B cell (primary cell): ENCODE data around the gene CLINT1. TPM values are rescaled to one million over a fixed set of nuclear protein-coding genes. Genes with fewer than 3 reads are reported as not detected.

ENCODE experiments used
- ATAC-seq: fragments of 200-7000 bp; cut with Tn5 transposase; one replicate; pipeline ENCODE4 v1.10.0; 2021; ENCODE audit warnings: low read depth, mild to moderate bottlenecking, moderate number of reproducible peaks, moderate library complexity
- CTCF ChIA-PET: fragments of 350-600 bp; sonication (Branson Sonifier 250); formaldehyde crosslinking; loops from one replicate; lab custom pipeline; 2021; ENCODE audit warnings: antibody characterized with exemption, inconsistent platforms; lab: Charles Lee
- POLR2A ChIA-PET: fragments of 350-600 bp; sonication (Branson Sonifier 250); formaldehyde crosslinking; loops from one replicate; lab custom pipeline; 2021; ENCODE audit warnings: antibody characterized with exemption; lab: Charles Lee
- DNase-seq: peaks from one replicate; pipeline ENCODE4 v3.0.0; 2013
- H2AFZ ChIP-seq: 2 replicates; pipeline ENCODE4 v1.6.1; 2012; ENCODE audit warnings: mild to moderate bottlenecking, low read depth, low read length; ENCODE audit not compliant: insufficient read depth, poor library complexity, severe bottlenecking
- H3K27ac ChIP-seq, 2 donors: 1 replicate in 1 of 2; 2 replicates in 1 of 2; pipeline ENCODE4 v1.5.1; 2012 to 2013; ENCODE audit warnings: low read length in 2 of 2, mild to moderate bottlenecking in 2 of 2, moderate library complexity in 1 of 2
- H3K27me3 ChIP-seq, 4 experiments: fragments of 200-600 bp in 1 of 4; sonication (generic) in 1 of 4; replicated peaks in 1 of 4; 1 replicate in 2 of 4; 2 replicates in 2 of 4; pipeline versions ENCODE4 v1.6.1 to v1.7.0; 2013 to 2016; ENCODE audit warnings: low read length in 3 of 4, mild to moderate bottlenecking in 2 of 4, mixed read lengths in 1 of 4, moderate library complexity in 1 of 4; ENCODE audit not compliant: insufficient read depth in 4 of 4, control insufficient read depth in 3 of 4; ENCODE audit errors: control extremely low read depth in 1 of 4
- H3K36me3 ChIP-seq, 2 experiments: replicated peaks in 1 of 2; 1 replicate in 1 of 2; 2 replicates in 1 of 2; pipeline versions ENCODE4 v1.6.1 to v1.7.1; 2013; ENCODE audit warnings: low read length in 1 of 2; ENCODE audit not compliant: insufficient read depth in 2 of 2, control insufficient read depth in 1 of 2; ENCODE audit errors: control extremely low read depth in 1 of 2, extremely low read depth in 1 of 2
- H3K4me1 ChIP-seq, 2 donors: fragments of 200-600 bp in 1 of 2; sonication (generic) in 1 of 2; 1 replicate in 1 of 2; 2 replicates in 1 of 2; pipeline versions ENCODE4 v1.5.1 to v1.6.1; 2013 to 2017; ENCODE audit warnings: low read length in 2 of 2; ENCODE audit not compliant: control insufficient read depth in 2 of 2, insufficient read depth in 2 of 2
- H3K4me2 ChIP-seq: replicated peaks from 2 replicates; pipeline ENCODE3; 2012; ENCODE audit warnings: mild to moderate bottlenecking, low read depth, low read length; ENCODE audit not compliant: poor library complexity, severe bottlenecking
- H3K4me3 ChIP-seq, 5 experiments: fragments of 200-600 bp in 1 of 5; sonication (generic) in 1 of 5; 1 replicate in 3 of 5; 2 replicates in 2 of 5; pipeline versions ENCODE4 v1.5.1 to v1.7.0; 2011 to 2016; ENCODE audit warnings: low read length in 4 of 5, mild to moderate bottlenecking in 4 of 5, low read depth in 2 of 5, control low read depth in 1 of 5, moderate library complexity in 1 of 5; ENCODE audit not compliant: insufficient read depth in 1 of 5; ENCODE audit errors: control extremely low read depth in 1 of 5, extremely low read depth in 1 of 5
- H3K79me2 ChIP-seq: fragments of 200-600 bp; sonication (generic); one replicate; pipeline ENCODE4 v1.6.0; 2016; ENCODE audit warnings: low read length; ENCODE audit not compliant: control insufficient read depth, insufficient read depth
- H3K9ac ChIP-seq: fragments of 200-600 bp; sonication (generic); 2 replicates; pipeline ENCODE4 v1.6.1; 2017; ENCODE audit warnings: mild to moderate bottlenecking, low read length, moderate library complexity
- H3K9me3 ChIP-seq, 3 donors: one replicate each; pipeline versions ENCODE4 v1.6.1 to v1.7.1; 2013; ENCODE audit warnings: low read length in 2 of 3; ENCODE audit not compliant: control insufficient read depth in 2 of 3, insufficient read depth in 1 of 3; ENCODE audit errors: control extremely low read depth in 1 of 3
- H4K20me1 ChIP-seq: 2 replicates; pipeline ENCODE4 v1.6.0; 2012; ENCODE audit warnings: mild to moderate bottlenecking, low read length; ENCODE audit not compliant: insufficient read depth, control insufficient read depth, poor library complexity, severe bottlenecking
- H3K27ac Mint-ChIP-seq: one replicate; pipeline ENCODE4 v1.8.0; 2021; ENCODE audit warnings: mixed read lengths
- H3K27me3 Mint-ChIP-seq: one replicate; pipeline ENCODE4 v1.8.0; 2021; ENCODE audit warnings: mixed read lengths
- H3K4me1 Mint-ChIP-seq: one replicate; pipeline ENCODE4 v1.8.0; 2021; ENCODE audit warnings: mixed read lengths
- H3K4me3 Mint-ChIP-seq: one replicate; pipeline ENCODE4 v1.8.0; 2021; ENCODE audit warnings: mixed read lengths
- H3K9me3 Mint-ChIP-seq: one replicate; pipeline ENCODE4 v1.8.0; 2022; ENCODE audit warnings: mixed read lengths; ENCODE audit not compliant: insufficient read depth
- EZH2 ChIP-seq: IDR thresholded peaks from 2 replicates; pipeline ENCODE4 v1.6.1; 2012; ENCODE audit warnings: borderline replicate concordance, low read depth, mild to moderate bottlenecking, moderate library complexity, low read length; ENCODE audit not compliant: insufficient read depth, poor library complexity, severe bottlenecking
- WGBS: methylation state at CpG from one replicate; pipeline ENCODE4 v1.1.5; 2013; ENCODE audit warnings: missing lambda C conversion rate; ENCODE audit not compliant: insufficient coverage; 5-methylcytosine and 5-hydroxymethylcytosine counted together
- intact Hi-C: fragments of 100-400 bp; cut with micrococcal nuclease; formaldehyde crosslinking; loops from one replicate; pipeline ENCODE4 v1.10.0; 2022
- polyA plus RNA-seq: library from polyadenylated mRNA; depleted of rRNA; stranded (reverse); fragments of >200 nt; gene quantifications from 2 replicates; pipeline ENCODE4 v1.2.3, GENCODE V29; 2012
- total RNA-seq, 2 donors: library from RNA; stranded (reverse); fragments of 120-200 nt in 1 of 2; gene quantifications; 1 replicate in 1 of 2; 2 replicates in 1 of 2; pipeline versions ENCODE4 v1.2.3 to v1.2.4, GENCODE V29; 2013 to 2022
- TF ChIP-seq, protein P1 (sequence below): fragments of 200-600 bp; IDR thresholded peaks from one replicate; pipeline ENCODE4 v1.8.0; 2022; ENCODE audit warnings: antibody characterized with exemption, mild to moderate bottlenecking

CLINT1 gene
- total and polyA plus RNA-seq, 2 donors (not counting 1 experiment from before 2014, with no cell fraction given), result 69.7 to 89.1 TPM

DNA sequence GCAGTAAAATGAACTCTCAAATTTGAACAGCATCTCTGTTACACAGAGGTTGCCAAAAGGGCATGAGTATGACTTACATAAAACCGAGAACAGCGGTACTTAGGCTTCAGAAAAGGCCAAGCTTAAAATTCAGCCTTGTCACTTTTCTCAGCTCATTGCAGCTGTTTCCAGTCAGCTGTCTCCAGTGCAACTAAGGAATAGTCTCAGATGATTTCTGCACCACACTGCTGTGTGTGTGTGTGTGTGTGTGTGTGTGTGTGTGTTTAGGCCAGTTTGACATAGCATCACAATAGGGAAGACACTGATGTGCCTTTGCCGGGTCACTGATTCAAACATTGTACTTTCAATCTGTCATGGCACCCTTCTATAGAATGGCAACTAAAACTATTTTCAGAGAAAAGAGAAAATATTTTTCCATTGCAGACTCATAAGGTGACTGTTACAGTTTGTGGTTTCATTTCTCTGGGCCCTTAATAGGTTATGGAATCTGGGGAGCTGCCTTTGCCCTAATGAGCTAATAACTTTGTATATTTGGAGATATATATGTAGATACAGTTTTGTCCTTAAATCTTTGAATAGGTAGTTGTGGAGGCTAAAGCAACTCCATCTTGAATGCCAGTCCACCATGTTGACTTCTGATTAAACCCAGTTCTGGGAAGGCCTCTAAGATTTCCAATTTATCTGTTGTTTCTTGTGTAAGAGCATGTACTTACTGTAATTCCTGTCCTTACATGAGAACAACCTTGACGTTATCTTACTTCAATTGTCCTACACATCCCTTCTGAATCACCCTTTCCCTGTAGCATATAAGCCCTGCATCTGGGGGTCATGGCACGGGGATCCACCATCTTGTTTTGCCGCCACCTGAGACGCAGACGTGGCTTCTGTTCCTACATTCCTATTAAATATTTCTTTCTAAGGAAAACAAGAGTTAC, 110.9 kb downstream of the CLINT1 start:
- Histone ChIP-seq H3K27ac (no peak overlapping the region), H3K27me3 (no peaks in the 10 kb centered on the region), H3K79me2 (peaks cover 8% of the 10 kb centered on the region), H2AFZ (no peak overlapping the region), H3K36me3 (peaks cover 0 to 7% of the 10 kb centered on the region in 2 experiments), H3K4me2 (no peak overlapping the region), H4K20me1 (no peaks in the 10 kb centered on the region), H3K9ac (no peak overlapping the region), H3K4me3 (no peak overlapping the region), H3K9me3 (no peaks in the 10 kb centered on the region), H3K4me1 (peaks cover 9 to 11% of the 10 kb centered on the region in 2 donors)
- Mint-ChIP-seq H3K4me1 (peaks cover 17% of the 10 kb centered on the region), H3K27ac (no peak overlapping the region), H3K4me3 (no peak overlapping the region), H3K27me3 (no peaks in the 10 kb centered on the region), H3K9me3 (no peaks in the 10 kb centered on the region)
- POLR2A ChIA-PET, result interaction anchor here (0.6 kb wide), 1 partner anchor 30 kb away, joined by 3 read pairs; no protein-coding TSS in a partner anchor
- TF ChIP-seq EZH2, result no peak
- TF ChIP-seq, protein P1, sequence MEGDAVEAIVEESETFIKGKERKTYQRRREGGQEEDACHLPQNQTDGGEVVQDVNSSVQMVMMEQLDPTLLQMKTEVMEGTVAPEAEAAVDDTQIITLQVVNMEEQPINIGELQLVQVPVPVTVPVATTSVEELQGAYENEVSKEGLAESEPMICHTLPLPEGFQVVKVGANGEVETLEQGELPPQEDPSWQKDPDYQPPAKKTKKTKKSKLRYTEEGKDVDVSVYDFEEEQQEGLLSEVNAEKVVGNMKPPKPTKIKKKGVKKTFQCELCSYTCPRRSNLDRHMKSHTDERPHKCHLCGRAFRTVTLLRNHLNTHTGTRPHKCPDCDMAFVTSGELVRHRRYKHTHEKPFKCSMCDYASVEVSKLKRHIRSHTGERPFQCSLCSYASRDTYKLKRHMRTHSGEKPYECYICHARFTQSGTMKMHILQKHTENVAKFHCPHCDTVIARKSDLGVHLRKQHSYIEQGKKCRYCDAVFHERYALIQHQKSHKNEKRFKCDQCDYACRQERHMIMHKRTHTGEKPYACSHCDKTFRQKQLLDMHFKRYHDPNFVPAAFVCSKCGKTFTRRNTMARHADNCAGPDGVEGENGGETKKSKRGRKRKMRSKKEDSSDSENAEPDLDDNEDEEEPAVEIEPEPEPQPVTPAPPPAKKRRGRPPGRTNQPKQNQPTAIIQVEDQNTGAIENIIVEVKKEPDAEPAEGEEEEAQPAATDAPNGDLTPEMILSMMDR, result no peak
- no peak for DNase-seq
- WGBS, result 92% methylated on average over 3 of the region's 8 CpGs
- CTCF ChIA-PET, result interaction anchor here (9.0 kb wide), 1 partner anchor 79 kb away, joined by 100 read pairs; the partner anchor contains the start of gene C5orf52
- intact Hi-C loops, result no loop called here
- ATAC-seq, result no peak
